GM12891 (cell line): Measurements from ENCODE around the gene PLEKHG2.

Experiments
- DNase-seq: peaks from one replicate; pipeline ENCODE4 v3.0.0; 2011; ENCODE audit warnings: low spot score; ENCODE audit not compliant: insufficient read length
- FAIRE-seq: peaks from 2 replicates; lab custom pipeline; 2011; peaks lifted over from hg19 to GRCh38; lab: Jason Lieb, UNC
- PAX5 ChIP-seq: IDR thresholded peaks from 2 replicates; pipeline ENCODE4 v1.6.1; 2011; ENCODE audit warnings: low read length, moderate library complexity, mild to moderate bottlenecking; ENCODE audit not compliant: insufficient read depth, severe bottlenecking
- POLR2A ChIP-seq: IDR thresholded peaks from 2 replicates; pipeline ENCODE4 v1.6.1; 2011; ENCODE audit warnings: low read depth, low read length, control low read depth
- POLR2AphosphoS5 ChIP-seq: IDR thresholded peaks from 2 replicates; pipeline ENCODE4 v1.6.1; 2011; ENCODE audit warnings: low read depth, low read length, control low read depth
- POU2F2 ChIP-seq: IDR thresholded peaks from 2 replicates; pipeline ENCODE4 v1.6.1; 2011; ENCODE audit warnings: low read depth, mild to moderate bottlenecking, control low read depth, low read length, moderate library complexity
- SPI1 ChIP-seq: IDR thresholded peaks from 2 replicates; pipeline ENCODE4 v1.6.1; 2011; ENCODE audit warnings: low read depth, low read length, control low read depth
- TAF1 ChIP-seq: IDR thresholded peaks from 2 replicates; pipeline ENCODE4 v1.6.1; 2011; ENCODE audit warnings: low read depth, low read length, control low read depth

The PLEKHG2 gene

GRCh38 chr19:39430675-39431593, 18.5 kb downstream of the PLEKHG2 start:
- FAIRE-seq, result no peak
- TF ChIP-seq PAX5 (no peak), POLR2AphosphoS5 (peak; percentile 56), SPI1 (no peak), POU2F2 (0 out of 2 replicates have a peak, but pooled peaks have one; percentile 8), POLR2A (0 out of 2 replicates have a peak, but pooled peaks have one; percentile 54), TAF1 (no peak)
- no peak for DNase-seq

- no peak for FAIRE-seq
These were observed 20.2 kb downstream of the PLEKHG2 start for GRCh38 chr19:39432677-39433025.

GRCh38 chr19:39433480-39434079, 21.1 kb downstream of the PLEKHG2 start:
- DNase-seq (no peak), FAIRE-seq (no peak)
- TF ChIP-seq TAF1 (no peak), POLR2AphosphoS5 (peak; percentile 22), POU2F2 (no peak), SPI1 (no peak)

More at GRCh38 chr19:39432677-39433025, 20.2 kb downstream of the PLEKHG2 start:
- no peak for DNase-seq
- TF ChIP-seq TAF1 (no peak), POU2F2 (no peak), PAX5 (no peak), POLR2AphosphoS5 (no peak), SPI1 (no peak), POLR2A (no peak)

GRCh38 chr19:39434123-39435076, 21.9 kb downstream of the PLEKHG2 start:
- DNase-seq, result no peak
- FAIRE-seq, result no peak
- TF ChIP-seq POU2F2, result no peak
- 0 out of 2 replicates have a peak, but pooled peaks have one; percentile 11 for TF ChIP-seq POLR2AphosphoS5

- TF ChIP-seq TAF1 (peak; percentile 99), POLR2AphosphoS5 (peak; percentile 100), POU2F2 (peak; percentile 91), SPI1 (peak; percentile 59), PAX5 (peak; percentile 58), POLR2A (peak; percentile 99)
- FAIRE-seq (peak; percentile 86), DNase-seq (peak; percentile 88)
These were observed 23.3 kb downstream of the PLEKHG2 start, which contains the start of gene RPS16 for GRCh38 chr19:39435499-39436349. Gene RPS16, minus strand, starts transcription at chr19:39435949. Its CDS starts 54 bp downstream, at chr19:39435895.

- no peak for DNase-seq
- TF ChIP-seq SPI1 (no peak), POLR2AphosphoS5 (no peak), POLR2A (no peak), POU2F2 (no peak), PAX5 (no peak), TAF1 (no peak)
- FAIRE-seq, result no peak
These were observed 23.9 kb downstream of the PLEKHG2 start for GRCh38 chr19:39436350-39436716.

GRCh38 chr19:39438270-39438934, 25.9 kb downstream of the PLEKHG2 start:
- DNase-seq (no peak), FAIRE-seq (no peak)
- TF ChIP-seq POLR2AphosphoS5 (no peak), PAX5 (no peak), TAF1 (no peak), SPI1 (no peak), POU2F2 (no peak), POLR2A (no peak)

- no peak for DNase-seq
- FAIRE-seq, result no peak
- TF ChIP-seq POU2F2 (no peak), POLR2A (no peak), TAF1 (no peak), SPI1 (no peak), PAX5 (no peak), POLR2AphosphoS5 (no peak)
These were observed 32.2 kb downstream of the PLEKHG2 start for GRCh38 chr19:39444598-39445195.
